ENCODE data around the gene NET1.

DNA sequence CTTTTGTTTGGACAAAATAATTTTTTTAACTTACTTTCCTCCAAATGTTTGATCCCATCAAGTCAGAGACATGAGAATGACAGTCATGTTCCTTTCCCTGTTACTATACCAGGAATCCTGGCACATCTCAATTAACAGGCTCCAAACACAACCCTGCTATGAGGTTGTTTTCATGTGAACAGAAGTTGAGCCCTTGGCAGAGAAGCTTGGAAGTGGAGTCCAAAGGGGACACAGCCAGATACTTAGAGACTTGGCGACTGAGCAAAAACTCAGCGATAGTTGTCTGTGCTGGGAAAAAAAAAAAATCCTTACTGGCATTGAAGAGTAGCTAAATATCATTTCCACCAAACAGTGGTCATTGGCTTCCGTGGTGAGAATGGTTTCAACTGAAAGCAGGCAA lies 20.6 kb upstream of the NET1 start:
- TF ChIP-seq, protein P1, sequence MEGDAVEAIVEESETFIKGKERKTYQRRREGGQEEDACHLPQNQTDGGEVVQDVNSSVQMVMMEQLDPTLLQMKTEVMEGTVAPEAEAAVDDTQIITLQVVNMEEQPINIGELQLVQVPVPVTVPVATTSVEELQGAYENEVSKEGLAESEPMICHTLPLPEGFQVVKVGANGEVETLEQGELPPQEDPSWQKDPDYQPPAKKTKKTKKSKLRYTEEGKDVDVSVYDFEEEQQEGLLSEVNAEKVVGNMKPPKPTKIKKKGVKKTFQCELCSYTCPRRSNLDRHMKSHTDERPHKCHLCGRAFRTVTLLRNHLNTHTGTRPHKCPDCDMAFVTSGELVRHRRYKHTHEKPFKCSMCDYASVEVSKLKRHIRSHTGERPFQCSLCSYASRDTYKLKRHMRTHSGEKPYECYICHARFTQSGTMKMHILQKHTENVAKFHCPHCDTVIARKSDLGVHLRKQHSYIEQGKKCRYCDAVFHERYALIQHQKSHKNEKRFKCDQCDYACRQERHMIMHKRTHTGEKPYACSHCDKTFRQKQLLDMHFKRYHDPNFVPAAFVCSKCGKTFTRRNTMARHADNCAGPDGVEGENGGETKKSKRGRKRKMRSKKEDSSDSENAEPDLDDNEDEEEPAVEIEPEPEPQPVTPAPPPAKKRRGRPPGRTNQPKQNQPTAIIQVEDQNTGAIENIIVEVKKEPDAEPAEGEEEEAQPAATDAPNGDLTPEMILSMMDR (IDR thresholded peaks at IDR 0.05) = no peak
- no peak for TF ChIP-seq EP300 (IDR thresholded peaks at IDR 0.05; ENCODE audit: low read depth)

Measured in transverse colon (tissue), 3 donors.